Stomach smooth muscle (tissue), 2 donors: ENCODE data around the gene TENM4.

ENCODE experiments used
- H3K27ac ChIP-seq: one replicate; pipeline ENCODE4 v1.7.0; 2013; ENCODE audit warnings: mild to moderate bottlenecking, low read length, inconsistent platforms
- H3K27me3 ChIP-seq, 2 donors: one replicate each; pipeline ENCODE4 v1.7.0; 2013; ENCODE audit warnings: low read length in 2 of 2; ENCODE audit not compliant: insufficient read depth in 2 of 2, control insufficient read depth in 1 of 2
- H3K36me3 ChIP-seq, 2 donors: one replicate each; pipeline ENCODE4 v1.7.0; 2013; ENCODE audit warnings: low read length in 2 of 2; ENCODE audit not compliant: control insufficient read depth in 2 of 2, insufficient read depth in 2 of 2
- H3K4me1 ChIP-seq: one replicate; pipeline ENCODE4 v1.7.0; 2013; ENCODE audit warnings: low read length; ENCODE audit not compliant: control insufficient read depth, insufficient read depth
- H3K4me3 ChIP-seq, 2 donors: one replicate each; pipeline ENCODE4 v1.7.0; 2013; ENCODE audit warnings: low read length in 2 of 2
- H3K9ac ChIP-seq, 2 donors: one replicate each; pipeline ENCODE4 v1.7.0; 2013; ENCODE audit warnings: low read length in 2 of 2, mild to moderate bottlenecking in 1 of 2
- H3K9me3 ChIP-seq, 2 donors: one replicate each; pipeline ENCODE4 v1.7.0; 2013; ENCODE audit warnings: low read length in 2 of 2; ENCODE audit not compliant: control insufficient read depth in 2 of 2
- donor health status: healthy.
- donor health status: Pancreatic carcinoma.

TENM4 gene

GRCh38 chr11:78961247-78961646, 479.6 kb downstream of the TENM4 start:
- H3K36me3 ChIP-seq: no peaks in the 10 kb centered on the region
- no peaks in the 10 kb centered on the region for H3K9me3 ChIP-seq
- H3K9ac ChIP-seq: no peak overlapping the region
- H3K4me1 ChIP-seq: peaks cover 2% of the 10 kb centered on the region
- H3K27me3 ChIP-seq: peaks cover 2 to 15% of the 10 kb centered on the region in 2 donors
- no peak overlapping the region for H3K4me3 ChIP-seq
- H3K27ac ChIP-seq: no peak overlapping the region

GRCh38 chr11:78958444-78958843, 482.4 kb downstream of the TENM4 start:
- Histone ChIP-seq H3K27ac (no peak overlapping the region), H3K4me3 (no peak overlapping the region), H3K9me3 (no peaks in the 10 kb centered on the region), H3K4me1 (peaks cover 2% of the 10 kb centered on the region), H3K36me3 (no peaks in the 10 kb centered on the region), H3K9ac (no peak overlapping the region), H3K27me3 (peaks cover 2 to 15% of the 10 kb centered on the region in 2 donors)

GRCh38 chr11:78957476-78958245, 483.2 kb downstream of the TENM4 start:
- no peak overlapping the region for H3K9ac ChIP-seq
- peaks cover 2 to 14% of the 10 kb centered on the region in 2 donors for H3K27me3 ChIP-seq
- H3K4me1 ChIP-seq: peaks cover 2% of the 10 kb centered on the region
- no peaks in the 10 kb centered on the region for H3K36me3 ChIP-seq
- no peak overlapping the region for H3K27ac ChIP-seq
- no peaks in the 10 kb centered on the region for H3K9me3 ChIP-seq
- no peak overlapping the region for H3K4me3 ChIP-seq

GRCh38 chr11:78954696-78955095, 486.1 kb downstream of the TENM4 start:
- H3K4me3 ChIP-seq: no peak overlapping the region
- H3K4me1 ChIP-seq: no peaks in the 10 kb centered on the region
- H3K9me3 ChIP-seq: no peaks in the 10 kb centered on the region
- no peaks in the 10 kb centered on the region for H3K36me3 ChIP-seq
- no peak overlapping the region for H3K27ac ChIP-seq
- no peak overlapping the region for H3K9ac ChIP-seq
- H3K27me3 ChIP-seq: peaks cover 0 to 4% of the 10 kb centered on the region in 2 donors

GRCh38 chr11:78954261-78954660, 486.6 kb downstream of the TENM4 start:
- no peaks in the 10 kb centered on the region for H3K9me3 ChIP-seq
- H3K9ac ChIP-seq: no peak overlapping the region
- H3K4me3 ChIP-seq: no peak overlapping the region
- no peaks in the 10 kb centered on the region for H3K36me3 ChIP-seq
- H3K4me1 ChIP-seq: no peaks in the 10 kb centered on the region
- no peak overlapping the region for H3K27ac ChIP-seq
- peaks cover 0 to 4% of the 10 kb centered on the region in 2 donors for H3K27me3 ChIP-seq

- H3K9ac ChIP-seq: no peak overlapping the region
- no peak overlapping the region for H3K27ac ChIP-seq
- H3K27me3 ChIP-seq: peaks cover 0 to 4% of the 10 kb centered on the region in 2 donors
- H3K4me3 ChIP-seq: no peak overlapping the region
- H3K36me3 ChIP-seq: no peaks in the 10 kb centered on the region
- no peaks in the 10 kb centered on the region for H3K4me1 ChIP-seq
- no peaks in the 10 kb centered on the region for H3K9me3 ChIP-seq
These were observed 487.9 kb downstream of the TENM4 start for GRCh38 chr11:78952890-78953289.

GRCh38 chr11:78952175-78952574, 488.7 kb downstream of the TENM4 start:
- no peaks in the 10 kb centered on the region for H3K36me3 ChIP-seq
- H3K27me3 ChIP-seq: peaks cover 0 to 4% of the 10 kb centered on the region in 2 donors
- H3K27ac ChIP-seq: no peak overlapping the region
- no peak overlapping the region for H3K9ac ChIP-seq
- H3K4me3 ChIP-seq: no peak overlapping the region
- no peaks in the 10 kb centered on the region for H3K9me3 ChIP-seq
- H3K4me1 ChIP-seq: no peaks in the 10 kb centered on the region

- H3K27me3 ChIP-seq: peaks cover 0 to 4% of the 10 kb centered on the region in 2 donors
- no peaks in the 10 kb centered on the region for H3K4me1 ChIP-seq
- H3K27ac ChIP-seq: no peak overlapping the region
These were observed 490.7 kb downstream of the TENM4 start for GRCh38 chr11:78949976-78950690.

GRCh38 chr11:78946945-78947902, 493.6 kb downstream of the TENM4 start:
- H3K9ac ChIP-seq: no peak overlapping the region
- H3K27ac ChIP-seq: no peak overlapping the region
- H3K36me3 ChIP-seq: no peaks in the 10 kb centered on the region
- peaks cover 0 to 4% of the 10 kb centered on the region in 2 donors for H3K27me3 ChIP-seq
- H3K4me3 ChIP-seq: no peak overlapping the region
- peaks cover 3% of the 10 kb centered on the region in 2 donors for H3K9me3 ChIP-seq
- no peaks in the 10 kb centered on the region for H3K4me1 ChIP-seq

More at GRCh38 chr11:78949976-78950690, 490.7 kb downstream of the TENM4 start:
- Histone ChIP-seq H3K36me3 (no peaks in the 10 kb centered on the region), H3K9ac (no peak overlapping the region), H3K4me3 (no peak overlapping the region), H3K9me3 (peaks cover 3% of the 10 kb centered on the region in 2 donors)

- Histone ChIP-seq H3K9ac (no peak overlapping the region), H3K4me3 (no peak overlapping the region), H3K9me3 (peaks cover 3% of the 10 kb centered on the region in 2 donors), H3K4me1 (no peaks in the 10 kb centered on the region), H3K27ac (no peak overlapping the region), H3K36me3 (no peaks in the 10 kb centered on the region), H3K27me3 (peaks cover 0 to 2% of the 10 kb centered on the region in 2 donors)
These were observed 497.0 kb downstream of the TENM4 start for GRCh38 chr11:78943841-78944240.
